Peyer's patch (tissue), 4 donors: ENCODE measurements around the gene ZNF609. TPM values are rescaled to one million over a fixed set of nuclear protein-coding genes. Genes with fewer than 3 reads are reported as not detected.

ENCODE experiments used
- DNase-seq, 3 donors: peaks; one replicate each; pipeline ENCODE4 v3.0.0-alpha.2; 2017 to 2019
- H3K27ac ChIP-seq, 4 donors: fragments of 200-600 bp; sonication (generic); one replicate each; pipeline ENCODE4 v1.5.1; 2016 to 2019
- H3K27me3 ChIP-seq, 2 donors: fragments of 200-600 bp; sonication (generic); one replicate each; pipeline ENCODE4 v1.5.1; 2019
- H3K36me3 ChIP-seq, 3 donors: fragments of 200-600 bp; sonication (generic); one replicate each; pipeline ENCODE4 v1.5.1; 2016 to 2019
- H3K4me1 ChIP-seq, 4 donors: fragments of 200-600 bp; sonication (generic); one replicate each; pipeline ENCODE4 v1.5.1; 2016 to 2019
- H3K4me3 ChIP-seq, 4 donors: fragments of 200-600 bp; sonication (generic); 1 replicate in 3 of 4; 2 replicates in 1 of 4; pipeline ENCODE4 v1.5.1; 2016 to 2019; ENCODE audit warnings: mild to moderate bottlenecking in 1 of 4
- H3K9me3 ChIP-seq, 4 donors: fragments of 200-600 bp; sonication (generic); one replicate each; pipeline ENCODE4 v1.5.1; 2016 to 2019; ENCODE audit warnings: mild to moderate bottlenecking in 1 of 4
- POLR2A ChIP-seq, 2 donors: fragments of 450-650 bp; IDR thresholded peaks; one replicate each; pipeline ENCODE4 v1.5.1; 2017; ENCODE audit warnings: antibody characterized with exemption in 2 of 2, mild to moderate bottlenecking in 2 of 2, moderate library complexity in 2 of 2
- total RNA-seq, 4 donors: library from RNA; depleted of rRNA; stranded (reverse); fragments of >200 nt; gene quantifications; one replicate each; pipeline ENCODE4 v1.1.0, GENCODE V29; 2016
- TF ChIP-seq, protein P1 (sequence below), 6 experiments: fragments of 450-650 bp in 4 of 6; fragments of 200-600 bp in 2 of 6; sonication (generic) in 1 of 6; IDR thresholded peaks; one replicate each; pipeline ENCODE4 v1.5.1; 2017 to 2019; ENCODE audit warnings: antibody characterized with exemption in 6 of 6, mild to moderate bottlenecking in 3 of 6, moderate library complexity in 1 of 6

Gene ZNF609
- total RNA-seq, 4 donors from 2014 or later: 22.1 to 57.8 (median 36.0) TPM

DNA sequence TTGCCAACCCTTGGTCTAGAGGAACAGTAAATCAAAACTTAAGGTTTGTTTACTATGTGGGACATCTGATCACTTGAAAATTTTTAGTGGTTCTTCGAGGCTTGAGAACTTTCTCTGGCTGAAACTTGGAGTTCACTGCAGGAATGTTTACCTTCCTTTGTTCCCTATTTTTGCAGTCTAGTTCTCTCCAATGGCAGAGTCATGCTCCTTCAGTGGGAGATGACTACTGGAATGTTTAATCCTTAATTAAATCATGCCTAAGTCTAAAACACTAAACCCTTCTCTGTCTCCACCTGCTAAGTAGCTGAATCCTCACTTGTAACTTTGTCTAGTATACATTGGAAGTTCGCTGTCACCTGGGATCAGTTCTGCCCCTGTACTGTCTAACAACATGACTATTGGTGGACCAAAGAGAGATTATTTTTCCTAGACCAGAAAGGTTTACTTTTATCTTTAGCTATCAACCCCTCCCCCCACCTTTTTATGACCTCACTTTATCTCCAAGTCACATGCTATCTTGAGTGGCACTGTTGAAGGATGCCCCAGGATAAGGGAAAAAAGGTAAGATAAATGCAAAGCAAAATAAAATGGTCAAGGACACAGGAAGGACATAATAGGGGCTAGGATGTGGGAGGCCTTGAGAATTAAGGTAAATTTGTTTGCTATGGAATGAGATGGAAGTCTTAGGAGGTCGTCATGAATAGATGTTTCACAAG, 1.2 kb upstream of the ZNF609 start:
- Histone ChIP-seq H3K36me3 (peaks cover 0 to 5% (median 0%) of the 10 kb centered on the region in 3 donors), H3K4me3 (no peak overlapping the region), H3K27ac (peak overlapping the region in 1 of 4 donors; percentile 89), H3K9me3 (no peaks in the 10 kb centered on the region), H3K27me3 (no peaks in the 10 kb centered on the region), H3K4me1 (peaks cover 0 to 35% (median 15%) of the 10 kb centered on the region in 4 donors)
- no peak for TF ChIP-seq POLR2A (IDR thresholded peaks at IDR 0.05)
- TF ChIP-seq, protein P1, sequence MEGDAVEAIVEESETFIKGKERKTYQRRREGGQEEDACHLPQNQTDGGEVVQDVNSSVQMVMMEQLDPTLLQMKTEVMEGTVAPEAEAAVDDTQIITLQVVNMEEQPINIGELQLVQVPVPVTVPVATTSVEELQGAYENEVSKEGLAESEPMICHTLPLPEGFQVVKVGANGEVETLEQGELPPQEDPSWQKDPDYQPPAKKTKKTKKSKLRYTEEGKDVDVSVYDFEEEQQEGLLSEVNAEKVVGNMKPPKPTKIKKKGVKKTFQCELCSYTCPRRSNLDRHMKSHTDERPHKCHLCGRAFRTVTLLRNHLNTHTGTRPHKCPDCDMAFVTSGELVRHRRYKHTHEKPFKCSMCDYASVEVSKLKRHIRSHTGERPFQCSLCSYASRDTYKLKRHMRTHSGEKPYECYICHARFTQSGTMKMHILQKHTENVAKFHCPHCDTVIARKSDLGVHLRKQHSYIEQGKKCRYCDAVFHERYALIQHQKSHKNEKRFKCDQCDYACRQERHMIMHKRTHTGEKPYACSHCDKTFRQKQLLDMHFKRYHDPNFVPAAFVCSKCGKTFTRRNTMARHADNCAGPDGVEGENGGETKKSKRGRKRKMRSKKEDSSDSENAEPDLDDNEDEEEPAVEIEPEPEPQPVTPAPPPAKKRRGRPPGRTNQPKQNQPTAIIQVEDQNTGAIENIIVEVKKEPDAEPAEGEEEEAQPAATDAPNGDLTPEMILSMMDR (IDR thresholded peaks at IDR 0.05): no peak
- DNase-seq: no peak

DNA sequence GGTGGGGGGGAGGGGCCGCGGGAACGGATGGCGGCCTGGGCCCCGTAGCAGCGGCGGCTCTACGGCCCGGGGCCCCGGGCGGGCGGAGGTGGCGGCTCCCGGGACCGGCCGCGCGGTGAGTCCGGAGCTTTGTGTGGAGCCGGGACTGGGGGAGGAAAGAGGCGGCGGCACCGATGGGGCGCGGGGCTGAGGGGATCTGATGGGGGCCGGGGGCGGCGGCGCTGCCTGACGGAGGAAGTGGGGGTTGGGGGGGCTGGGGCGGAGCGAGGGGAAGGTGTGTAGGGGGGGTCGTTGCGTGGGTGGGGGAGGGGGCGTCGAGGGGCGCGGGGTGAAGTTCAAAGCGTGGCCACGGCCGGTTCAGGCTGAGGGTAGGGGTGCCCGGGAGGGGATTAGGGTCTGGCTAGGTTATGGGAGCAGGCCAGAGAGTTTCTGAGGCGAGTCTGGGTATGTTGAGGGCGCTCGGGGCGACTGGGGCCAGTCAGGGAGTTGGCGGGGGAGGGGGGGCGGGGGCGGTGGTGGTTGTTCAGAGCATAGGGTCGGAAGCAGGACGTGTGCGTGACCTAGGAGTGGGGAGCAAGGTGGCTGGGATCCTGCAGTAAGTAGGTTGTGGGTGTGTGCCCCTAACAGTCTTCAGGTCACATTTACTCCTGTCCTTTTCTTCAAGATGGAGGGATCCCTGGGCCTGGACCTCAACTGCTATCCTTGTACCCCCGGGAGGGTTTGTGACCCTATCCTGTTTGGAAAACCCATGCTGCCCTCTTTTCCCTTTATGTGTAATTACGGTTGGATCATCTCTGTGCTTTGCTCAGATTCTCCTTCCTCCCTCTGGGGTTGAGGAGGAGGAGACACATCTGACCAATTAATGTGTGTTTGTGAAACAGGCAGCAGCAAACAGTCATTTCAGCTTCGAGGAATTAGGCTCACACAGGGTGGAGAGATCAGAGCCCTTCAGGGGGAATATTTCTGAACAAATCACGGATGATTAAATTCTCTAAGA, 644 bp downstream of the ZNF609 start:
- no peaks in the 10 kb centered on the region for H3K27me3 ChIP-seq
- H3K36me3 ChIP-seq: no peaks in the 10 kb centered on the region
- peaks cover 2 to 46% (median 13%) of the 10 kb centered on the region in 4 donors for H3K4me1 ChIP-seq
- DNase-seq: peak; percentile 43 to 55 (median 53)
- no peaks in the 10 kb centered on the region for H3K9me3 ChIP-seq
- peak overlapping the region; percentile 89 to 96 (median 93) for H3K27ac ChIP-seq
- peak overlapping the region; percentile 88 to 99 (median 94) for H3K4me3 ChIP-seq
- TF ChIP-seq POLR2A (IDR thresholded peaks at IDR 0.05): peak in 1 of 2 donors; percentile 22
- TF ChIP-seq, protein P1 (IDR thresholded peaks at IDR 0.05): peak in 2 of 6 experiments; percentile 9 to 30

DNA sequence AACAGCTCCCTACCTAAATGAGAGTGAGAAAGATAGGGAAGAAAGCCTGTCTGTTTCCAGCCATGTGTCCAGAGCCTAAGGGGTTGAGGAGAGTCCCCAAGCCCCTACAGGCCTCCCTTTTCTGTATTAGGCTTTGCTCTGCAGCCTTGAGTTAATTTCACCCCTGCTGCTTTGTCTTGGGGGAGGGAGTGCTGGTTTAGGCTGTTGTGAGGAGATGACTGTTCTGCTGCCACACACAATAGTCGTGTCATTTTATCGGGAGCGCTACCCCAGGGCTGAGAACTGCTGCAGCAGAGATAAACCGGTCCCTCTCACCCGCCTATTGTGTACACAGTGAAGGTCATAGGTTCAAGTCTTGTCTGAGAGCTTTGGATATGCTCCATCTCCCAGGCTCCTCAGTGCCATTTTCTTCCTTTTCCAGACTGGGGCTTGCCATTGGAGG, 1.4 kb downstream of the ZNF609 start:
- TF ChIP-seq POLR2A (IDR thresholded peaks at IDR 0.05): no peak
- TF ChIP-seq, protein P1 (IDR thresholded peaks at IDR 0.05): no peak
- H3K36me3 ChIP-seq: no peaks in the 10 kb centered on the region
- no peaks in the 10 kb centered on the region for H3K9me3 ChIP-seq
- peak overlapping the region; percentile 23 to 96 (median 93) for H3K27ac ChIP-seq
- H3K4me1 ChIP-seq: peaks cover 2 to 53% (median 14%) of the 10 kb centered on the region in 4 donors
- H3K4me3 ChIP-seq: peak overlapping the region; percentile 88 to 99 (median 94)
- no peak for DNase-seq
- no peaks in the 10 kb centered on the region for H3K27me3 ChIP-seq

DNA sequence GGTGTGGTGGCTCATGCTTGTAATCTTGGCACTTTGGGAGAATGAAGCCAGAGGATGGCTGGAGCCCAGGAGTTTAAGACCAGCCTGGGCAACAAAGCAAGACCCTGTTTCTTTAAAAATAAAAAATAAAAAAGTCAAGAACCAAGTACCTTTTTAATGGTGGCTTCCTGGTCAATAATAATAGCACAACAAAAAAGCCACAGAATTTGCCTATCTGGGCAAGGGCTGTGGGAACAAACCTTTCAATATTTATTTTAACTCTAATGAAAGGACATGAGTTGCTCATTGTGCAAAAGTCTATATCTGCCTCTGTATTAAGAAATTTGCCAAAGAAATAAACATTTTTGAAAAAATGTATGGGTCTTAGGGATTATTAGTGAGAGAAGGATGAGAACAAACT, 2.1 kb downstream of the ZNF609 start:
- Histone ChIP-seq H3K27me3 (no peaks in the 10 kb centered on the region), H3K27ac (peak overlapping the region in 2 of 4 donors; percentile 93), H3K36me3 (no peaks in the 10 kb centered on the region), H3K4me1 (peaks cover 2 to 59% (median 14%) of the 10 kb centered on the region in 4 donors), H3K4me3 (peak overlapping the region in 2 of 4 donors; percentile 88 to 99), H3K9me3 (no peaks in the 10 kb centered on the region)
- no peak for DNase-seq
- TF ChIP-seq, protein P1 (IDR thresholded peaks at IDR 0.05): no peak
- no peak for TF ChIP-seq POLR2A (IDR thresholded peaks at IDR 0.05)

DNA sequence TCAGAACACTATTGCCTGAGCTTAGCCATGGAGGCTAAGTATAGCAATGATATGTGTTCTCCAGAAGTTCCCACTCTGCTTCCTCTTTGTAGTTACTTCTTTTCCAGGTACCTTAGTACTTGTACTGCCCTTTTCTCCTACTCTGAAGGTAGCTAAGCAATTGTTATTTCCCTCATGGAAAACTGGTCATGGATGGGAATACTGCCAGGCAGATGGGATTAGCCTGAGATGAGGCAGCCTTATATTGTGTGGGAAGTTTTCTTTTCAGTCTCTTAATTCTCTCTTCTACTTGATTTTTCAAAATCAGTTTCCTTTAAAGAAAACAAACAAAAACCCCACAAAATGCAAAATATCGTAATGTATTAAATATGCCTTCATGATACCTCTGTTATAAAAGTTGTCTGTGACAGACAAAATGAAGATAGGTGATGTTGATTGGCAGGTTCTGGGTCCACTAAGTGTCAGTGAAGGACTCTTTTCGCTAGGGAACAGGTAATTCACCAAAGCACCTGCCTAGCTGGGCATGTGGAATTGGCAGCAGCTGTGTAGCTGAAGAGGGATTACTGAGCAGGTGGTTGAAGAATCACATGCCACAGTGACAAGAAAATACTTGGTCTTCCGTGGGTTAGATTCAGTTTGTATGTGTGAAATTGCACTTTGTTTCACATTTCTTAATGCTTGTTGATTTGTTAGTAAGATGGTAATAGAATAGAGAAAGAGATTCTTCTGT, 4.1 kb downstream of the ZNF609 start:
- peaks cover 2 to 61% (median 14%) of the 10 kb centered on the region in 4 donors for H3K4me1 ChIP-seq
- no peaks in the 10 kb centered on the region for H3K27me3 ChIP-seq
- no peak overlapping the region for H3K4me3 ChIP-seq
- H3K27ac ChIP-seq: no peak overlapping the region
- no peak for TF ChIP-seq POLR2A (IDR thresholded peaks at IDR 0.05)
- TF ChIP-seq, protein P1 (IDR thresholded peaks at IDR 0.05): no peak
- DNase-seq: no peak
- H3K36me3 ChIP-seq: no peaks in the 10 kb centered on the region
- H3K9me3 ChIP-seq: no peaks in the 10 kb centered on the region
